Fibroblast of mammary gland (primary cell): Measurements from ENCODE around the gene PCBD1.
A peak's percentile ranks its signal among the peaks of the same experiment; 100 is the strongest.
"Not testable (repeated sequence)": the region's sequence is repeated elsewhere in the genome, so short reads cannot be mapped to it uniquely, and the experiment has no call there.

Experiments used
- DNase-seq: peaks from one replicate; pipeline ENCODE4 v3.0.0-alpha.2; 2010; ENCODE audit warnings: low read depth
- H3K4me3 ChIP-seq: 2 replicates; pipeline ENCODE4 v1.5.1; 2011; ENCODE audit warnings: low read depth, mild to moderate bottlenecking, low read length, moderate library complexity; ENCODE audit not compliant: control insufficient read depth
- CTCF ChIP-seq: conservative IDR thresholded peaks from 2 replicates; pipeline ENCODE4 v1.5.1; 2011; ENCODE audit warnings: low read depth, low read length, inconsistent platforms; ENCODE audit not compliant: control insufficient read depth, insufficient read depth

The PCBD1 gene

GRCh38 chr10:70926226-70927000 is 38.0 kb upstream of the PCBD1 start:
- no peak for DNase-seq
- H3K4me3 ChIP-seq = no peak overlapping the region
- TF ChIP-seq CTCF = no peak

- peak; percentile 12 for DNase-seq
- TF ChIP-seq CTCF = peak; percentile 67
- H3K4me3 ChIP-seq = no peak overlapping the region
Observed at GRCh38 chr10:70925377-70926225, 37.2 kb upstream of the PCBD1 start.

GRCh38 chr10:70923696-70924095 is 35.3 kb upstream of the PCBD1 start:
- no peak overlapping the region for H3K4me3 ChIP-seq
- DNase-seq = no peak
- no peak for TF ChIP-seq CTCF

GRCh38 chr10:70921285-70921684 is 32.9 kb upstream of the PCBD1 start:
- no peak for TF ChIP-seq CTCF
- no peak for DNase-seq
- no peak overlapping the region for H3K4me3 ChIP-seq

- no peak for DNase-seq
- H3K4me3 ChIP-seq = no peak overlapping the region
- TF ChIP-seq CTCF = no peak
Observed at GRCh38 chr10:70920519-70920918, 32.2 kb upstream of the PCBD1 start.

GRCh38 chr10:70919906-70920305 is 31.5 kb upstream of the PCBD1 start:
- DNase-seq, H3K4me3 ChIP-seq: not testable (repeated sequence)

- H3K4me3 ChIP-seq = no peak overlapping the region
- no peak for TF ChIP-seq CTCF
- no peak for DNase-seq
Observed at GRCh38 chr10:70918851-70919530, 30.6 kb upstream of the PCBD1 start.
